Measurements from ENCODE around the gene TMEM43.
A peak's percentile ranks its signal among the peaks of the same experiment; 100 is the strongest.

Gene TMEM43

GRCh38 chr3:14152963-14153355 is 28.1 kb downstream of the TMEM43 start:
- DNase-seq: no peak

GRCh38 chr3:14153663-14154062 is 28.8 kb downstream of the TMEM43 start:
- no peak for DNase-seq

GRCh38 chr3:14154276-14154675 is 29.4 kb downstream of the TMEM43 start:
- no peak for DNase-seq

GRCh38 chr3:14154895-14155440 is 30.1 kb downstream of the TMEM43 start:
- DNase-seq: no peak

GRCh38 chr3:14156201-14156600 is 31.3 kb downstream of the TMEM43 start:
- DNase-seq: no peak

GRCh38 chr3:14156843-14157561 is 32.1 kb downstream of the TMEM43 start:
- no peak for DNase-seq

- DNase-seq: no peak
Observed at GRCh38 chr3:14157951-14158350, 33.1 kb downstream of the TMEM43 start.

GRCh38 chr3:14158370-14158769 is 33.5 kb downstream of the TMEM43 start:
- no peak for DNase-seq

GRCh38 chr3:14159426-14159825 is 34.6 kb downstream of the TMEM43 start:
- DNase-seq: no peak

- no peak for DNase-seq
Observed at GRCh38 chr3:14161282-14161681, 36.4 kb downstream of the TMEM43 start.

GRCh38 chr3:14162178-14162577 is 37.3 kb downstream of the TMEM43 start:
- no peak for DNase-seq

GRCh38 chr3:14166877-14167603 is 42.2 kb downstream of the TMEM43 start:
- DNase-seq: no peak

GRCh38 chr3:14169435-14169834 is 44.6 kb downstream of the TMEM43 start:
- no peak for DNase-seq

GRCh38 chr3:14169871-14170270 is 45.0 kb downstream of the TMEM43 start:
- no peak for DNase-seq

- peak; percentile 70 for DNase-seq
Observed at GRCh38 chr3:14170531-14171159, 45.8 kb downstream of the TMEM43 start.

GRCh38 chr3:14172496-14172895 is 47.6 kb downstream of the TMEM43 start:
- DNase-seq: no peak

- DNase-seq: peak; percentile 22
Observed at GRCh38 chr3:14174483-14174882, 49.6 kb downstream of the TMEM43 start.

- no peak for DNase-seq
Observed at GRCh38 chr3:14175383-14176037, 50.7 kb downstream of the TMEM43 start.

GRCh38 chr3:14177580-14178246 is 52.9 kb downstream of the TMEM43 start:
- DNase-seq: no peak

GRCh38 chr3:14178247-14179113 is 53.6 kb downstream of the TMEM43 start, which contains the start of the genes LSM3 and XPC:
Gene LSM3 (plus strand): TSS chr3:14178817. CDS start chr3:14178861, 44 bp downstream.
Gene XPC (minus strand): TSS chr3:14178601. CDS start chr3:14178568, 33 bp downstream.
- peak; percentile 95 for DNase-seq

- DNase-seq: no peak
Observed at GRCh38 chr3:14179114-14179465, 54.2 kb downstream of the TMEM43 start.
